Measurements from ENCODE around the gene RILPL2. TPM values are rescaled to one million over a fixed set of nuclear protein-coding genes. Genes with fewer than 3 reads are reported as not detected.
"Not testable (repeated sequence)": the region's sequence is repeated elsewhere in the genome, so short reads cannot be mapped to it uniquely, and the experiment has no call there.

RILPL2 gene
- total RNA-seq, 1 experiment from 2014 or later = 3.2 TPM

DNA sequence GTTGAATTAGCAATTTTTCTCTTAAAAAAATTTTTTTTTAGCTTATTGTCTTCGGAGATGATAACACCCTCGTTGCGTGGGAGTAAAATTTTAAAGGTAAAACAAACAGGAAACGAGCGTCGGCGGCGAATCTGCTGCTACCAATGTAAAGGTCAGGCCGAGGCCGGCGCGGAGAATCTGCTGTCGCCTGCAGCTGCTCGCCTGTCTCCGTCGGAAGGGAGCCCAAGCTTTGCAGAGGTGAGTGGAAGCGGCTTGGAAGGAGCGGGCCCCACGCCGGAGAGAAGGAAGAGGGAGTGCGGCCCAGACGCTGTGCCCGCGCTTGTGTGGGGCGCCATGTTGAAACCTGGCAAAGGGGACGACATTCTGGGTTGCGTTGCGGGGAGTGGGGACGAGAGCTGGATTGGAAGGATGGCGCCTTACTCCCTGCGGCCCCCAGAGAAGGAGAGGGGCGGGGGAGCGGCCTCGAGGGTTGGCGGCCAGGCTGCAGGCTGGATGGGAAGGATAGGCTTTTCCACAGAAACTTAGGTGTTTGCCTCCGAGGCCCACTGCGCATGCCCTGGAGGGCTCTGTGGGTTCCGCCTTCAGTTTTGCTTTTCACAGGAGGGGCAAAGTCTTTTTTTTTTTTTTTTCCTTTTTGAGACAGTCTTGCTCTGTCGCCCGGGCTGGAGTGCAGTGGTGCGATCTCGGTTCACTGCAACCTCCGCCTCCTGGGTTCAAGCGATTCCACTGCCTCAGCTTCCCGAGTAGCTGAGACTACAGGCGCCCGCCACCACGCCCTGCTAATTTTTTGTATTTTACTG lies 21.7 kb upstream of the RILPL2 start, which contains the start of gene SNRNP35:
TSS of gene SNRNP35 (plus strand) at position 160 of the 800 bp plus-strand sequence. CDS start 7,402 bp downstream, outside the sequence.
- Mint-ChIP-seq H3K4me1 (ENCODE audit: low read depth, unreplicated experiment) (peaks cover 6% of the 10 kb centered on the region), H3K9me3 (ENCODE audit: unreplicated experiment) (no peaks in the 10 kb centered on the region), H3K27ac (ENCODE audit: unreplicated experiment) (peak within 1 kb of the TSS; percentile 100), H3K36me3 (ENCODE audit: insufficient read depth, unreplicated experiment) (peaks cover 25% of the 10 kb centered on the region), H3K27me3 (ENCODE audit: insufficient read depth, unreplicated experiment) (no peaks in the 10 kb centered on the region), H3K4me3 (ENCODE audit: unreplicated experiment) (peak within 1 kb of the TSS; percentile 98)
- TF ChIP-seq, protein P1, sequence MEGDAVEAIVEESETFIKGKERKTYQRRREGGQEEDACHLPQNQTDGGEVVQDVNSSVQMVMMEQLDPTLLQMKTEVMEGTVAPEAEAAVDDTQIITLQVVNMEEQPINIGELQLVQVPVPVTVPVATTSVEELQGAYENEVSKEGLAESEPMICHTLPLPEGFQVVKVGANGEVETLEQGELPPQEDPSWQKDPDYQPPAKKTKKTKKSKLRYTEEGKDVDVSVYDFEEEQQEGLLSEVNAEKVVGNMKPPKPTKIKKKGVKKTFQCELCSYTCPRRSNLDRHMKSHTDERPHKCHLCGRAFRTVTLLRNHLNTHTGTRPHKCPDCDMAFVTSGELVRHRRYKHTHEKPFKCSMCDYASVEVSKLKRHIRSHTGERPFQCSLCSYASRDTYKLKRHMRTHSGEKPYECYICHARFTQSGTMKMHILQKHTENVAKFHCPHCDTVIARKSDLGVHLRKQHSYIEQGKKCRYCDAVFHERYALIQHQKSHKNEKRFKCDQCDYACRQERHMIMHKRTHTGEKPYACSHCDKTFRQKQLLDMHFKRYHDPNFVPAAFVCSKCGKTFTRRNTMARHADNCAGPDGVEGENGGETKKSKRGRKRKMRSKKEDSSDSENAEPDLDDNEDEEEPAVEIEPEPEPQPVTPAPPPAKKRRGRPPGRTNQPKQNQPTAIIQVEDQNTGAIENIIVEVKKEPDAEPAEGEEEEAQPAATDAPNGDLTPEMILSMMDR (IDR thresholded peaks at IDR 0.05; ENCODE audit: insufficient read depth in 1 of 2, low read depth in 1 of 2, low read length in 1 of 2, severe bottlenecking in 1 of 2, unreplicated experiment in 1 of 2) = no peak
- intact Hi-C loops (cut with micrococcal nuclease; ENCODE audit: unreplicated experiment) = loop anchor here (1.0 kb wide), 1 partner anchor 22 kb away; the partner anchor contains the start of gene RILPL2
- Histone ChIP-seq H3K4me1 (no peaks in the 10 kb centered on the region), H3K9me3 (no peaks in the 10 kb centered on the region), H3K4me3 (ENCODE audit: low read depth, low read length) (peak within 1 kb of the TSS; percentile 85), H3K36me3 (ENCODE audit: control insufficient read depth, insufficient read depth, low read length) (no peaks in the 10 kb centered on the region; the same call in 1 of the 2 replicates), H3K27me3 (replicated peaks; ENCODE audit: control insufficient read depth, insufficient read depth, low read length) (no peaks in the 10 kb centered on the region)
- ChIA-PET CTCF (interaction anchor here (0.7 kb wide), 1 partner anchor 193 kb away, joined by 3 read pairs; no protein-coding TSS in a partner anchor), POLR2A (interaction anchor here (0.9 to 1.2 kb wide), 3 partner anchors 74 to 226 kb away, joined by 3 to 5 read pairs (median 3); partner anchors contain the start of gene KMT5A)
- DNase-seq = peak; percentile 89 to 92
- TSS peak; percentile 97 for BruUV-seq (replicated peaks)

DNA sequence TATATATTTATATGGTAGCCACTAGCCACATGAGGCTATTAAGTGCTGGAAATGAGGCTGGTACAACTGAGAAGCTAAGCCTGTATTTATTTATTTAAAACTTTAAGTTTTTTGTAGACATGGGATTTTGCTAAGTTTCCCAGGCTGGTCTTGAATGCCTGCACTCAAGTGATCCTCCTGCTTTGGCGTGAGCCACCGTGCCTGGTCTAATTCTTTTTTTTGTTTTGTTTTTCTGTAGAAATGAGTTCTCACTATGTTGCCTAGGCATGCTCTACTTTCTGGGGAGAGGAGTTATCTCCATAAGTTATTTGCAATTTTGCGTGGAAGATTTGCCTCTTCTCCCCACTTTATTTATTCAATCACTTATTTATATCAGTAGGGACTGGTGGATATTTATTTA lies 16.7 kb upstream of the RILPL2 start:
- TF ChIP-seq, protein P1 (IDR thresholded peaks at IDR 0.05; ENCODE audit: insufficient read depth in 1 of 2, low read depth in 1 of 2, low read length in 1 of 2, severe bottlenecking in 1 of 2, unreplicated experiment in 1 of 2) = no peak
- intact Hi-C loops (cut with micrococcal nuclease; ENCODE audit: unreplicated experiment) = no loop called here
- peaks cover 11% of the 10 kb centered on the region for H3K36me3 Mint-ChIP-seq (ENCODE audit: insufficient read depth, unreplicated experiment)
- Histone ChIP-seq H3K36me3 (ENCODE audit: control insufficient read depth, insufficient read depth, low read length) (no peaks in the 10 kb centered on the region), H3K9me3 (no peaks in the 10 kb centered on the region), H3K4me3 (ENCODE audit: low read depth, low read length) (no peak overlapping the region), H3K4me1 (0 out of 2 replicates have a peak, but pooled peaks cover 4% of the 10 kb centered on the region), H3K27me3 (replicated peaks; ENCODE audit: control insufficient read depth, insufficient read depth, low read length) (no peaks in the 10 kb centered on the region)
- H3K27me3 Mint-ChIP-seq (ENCODE audit: insufficient read depth, unreplicated experiment) = no peaks in the 10 kb centered on the region
- no peak overlapping the region for H3K27ac Mint-ChIP-seq (ENCODE audit: unreplicated experiment)
- no TSS peak for BruUV-seq (replicated peaks)
- no peak for DNase-seq
- POLR2A ChIA-PET = no interaction called here
- H3K9me3 Mint-ChIP-seq (ENCODE audit: unreplicated experiment) = no peaks in the 10 kb centered on the region
- H3K4me1 Mint-ChIP-seq (ENCODE audit: low read depth, unreplicated experiment) = peaks cover 5% of the 10 kb centered on the region
- CTCF ChIA-PET = no interaction called here
- no peak overlapping the region for H3K4me3 Mint-ChIP-seq (ENCODE audit: unreplicated experiment)

DNA sequence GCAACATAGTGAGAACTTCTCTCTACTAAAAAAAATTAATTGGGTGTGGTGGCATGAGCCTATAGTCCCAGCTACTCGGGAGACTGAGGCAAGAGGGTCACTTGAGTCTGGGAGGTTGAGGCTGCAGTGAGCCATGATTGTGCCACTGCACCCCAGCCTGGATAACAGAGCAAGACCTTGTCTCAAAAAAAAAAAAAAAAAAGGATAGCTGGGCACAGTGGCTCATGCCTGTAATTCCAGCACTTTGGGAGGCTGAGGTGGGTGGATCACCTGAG lies 15.7 kb upstream of the RILPL2 start:
- H3K4me3 Mint-ChIP-seq (ENCODE audit: unreplicated experiment); H3K36me3 Mint-ChIP-seq (ENCODE audit: insufficient read depth, unreplicated experiment); H3K27ac Mint-ChIP-seq (ENCODE audit: unreplicated experiment); POLR2A ChIA-PET; H3K9me3 ChIP-seq; BruUV-seq (replicated peaks); H3K9me3 Mint-ChIP-seq (ENCODE audit: unreplicated experiment); DNase-seq; H3K27me3 ChIP-seq (replicated peaks; ENCODE audit: control insufficient read depth, insufficient read depth, low read length); H3K36me3 ChIP-seq (ENCODE audit: control insufficient read depth, insufficient read depth, low read length); H3K4me3 ChIP-seq (ENCODE audit: low read depth, low read length); intact Hi-C loops (cut with micrococcal nuclease; ENCODE audit: unreplicated experiment); H3K4me1 Mint-ChIP-seq (ENCODE audit: low read depth, unreplicated experiment); H3K4me1 ChIP-seq; H3K27me3 Mint-ChIP-seq (ENCODE audit: insufficient read depth, unreplicated experiment): not testable (repeated sequence)
- CTCF ChIA-PET = interaction anchor here (0.6 kb wide), 1 partner anchor 78 kb away, joined by 3 read pairs; no protein-coding TSS in a partner anchor

Measured in Caco-2 (cell line).